Kidney epithelial cell (primary cell): ENCODE data around the gene CDK17. TPM values are rescaled to one million over a fixed set of nuclear protein-coding genes. Genes with fewer than 3 reads are reported as not detected.
A peak's percentile ranks its signal among the peaks of the same experiment; 100 is the strongest.

ENCODE experiments used
- DNase-seq: peaks from one replicate; pipeline ENCODE4 v3.0.0-alpha.2; 2010; ENCODE audit warnings: low read depth
- H3K27me3 ChIP-seq: 2 replicates; pipeline ENCODE4 v1.6.0; 2011; ENCODE audit warnings: low read length; ENCODE audit not compliant: control insufficient read depth, insufficient read depth
- H3K36me3 ChIP-seq: 2 replicates; pipeline ENCODE4 v1.5.1; 2011; ENCODE audit warnings: low read length; ENCODE audit not compliant: control insufficient read depth, insufficient read depth
- H3K4me3 ChIP-seq: 2 replicates; pipeline ENCODE4 v1.5.1; 2011; ENCODE audit warnings: low read depth, mild to moderate bottlenecking, control low read depth, low read length
- CTCF ChIP-seq: IDR thresholded peaks from 2 replicates; pipeline ENCODE4 v1.5.1; 2011; ENCODE audit warnings: mild to moderate bottlenecking, moderate library complexity, low read length, control low read depth, inconsistent platforms; ENCODE audit not compliant: insufficient read depth, poor library complexity, severe bottlenecking
- total RNA-seq: library from RNA; depleted of rRNA; stranded (reverse); fragments of >200 nt; gene quantifications from 2 replicates; pipeline ENCODE4 v1.2.3, GENCODE V29; 2015

Gene CDK17
- total RNA-seq, 1 donor from 2014 or later = 46.4 TPM

GRCh38 chr12:96239711-96240635 lies 160.3 kb downstream of the CDK17 start:
- DNase-seq = no peak
- no peaks in the 10 kb centered on the region for H3K27me3 ChIP-seq
- H3K36me3 ChIP-seq = peaks cover 3% of the 10 kb centered on the region
- no peak for TF ChIP-seq CTCF
- H3K4me3 ChIP-seq = no peak overlapping the region

- no peak for TF ChIP-seq CTCF
- no peak overlapping the region for H3K4me3 ChIP-seq
- H3K36me3 ChIP-seq = peaks cover 3% of the 10 kb centered on the region
- H3K27me3 ChIP-seq = no peaks in the 10 kb centered on the region
- DNase-seq = no peak
Measured at GRCh38 chr12:96238336-96239047, 161.7 kb downstream of the CDK17 start.

GRCh38 chr12:96237465-96238077 lies 162.7 kb downstream of the CDK17 start:
- no peak overlapping the region for H3K4me3 ChIP-seq
- H3K36me3 ChIP-seq = peaks cover 3% of the 10 kb centered on the region
- H3K27me3 ChIP-seq = no peaks in the 10 kb centered on the region
- peak; percentile 73 for DNase-seq
- no peak for TF ChIP-seq CTCF

- no peak for DNase-seq
- TF ChIP-seq CTCF = no peak
- peaks cover 2% of the 10 kb centered on the region for H3K36me3 ChIP-seq
- no peaks in the 10 kb centered on the region for H3K27me3 ChIP-seq
- H3K4me3 ChIP-seq = no peak overlapping the region
Measured at GRCh38 chr12:96237035-96237434, 163.2 kb downstream of the CDK17 start.

GRCh38 chr12:96236221-96236822 lies 163.9 kb downstream of the CDK17 start:
- TF ChIP-seq CTCF = no peak
- DNase-seq = no peak
- Histone ChIP-seq H3K4me3 (no peak overlapping the region), H3K27me3 (no peaks in the 10 kb centered on the region), H3K36me3 (peaks cover 1% of the 10 kb centered on the region)
